ENCODE results near the gene DICER1.

DICER1 gene

DNA sequence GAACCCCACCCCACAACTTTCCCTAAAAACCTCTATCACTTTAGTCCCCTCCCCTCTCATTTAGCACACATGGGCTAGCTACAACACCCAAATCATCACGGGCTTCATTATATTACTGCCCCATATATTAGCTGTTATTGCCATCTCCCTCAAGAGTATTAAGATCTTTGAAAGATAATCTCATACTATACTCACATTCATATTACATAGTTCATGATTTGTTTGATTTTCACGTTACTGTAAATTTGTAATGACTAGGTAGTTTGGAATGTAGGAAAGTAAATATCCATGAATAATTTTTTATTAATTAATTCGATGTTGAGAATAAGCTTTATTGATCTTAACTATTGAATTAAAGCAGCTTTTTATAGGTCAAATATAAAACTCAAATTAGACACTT is 7.9 kb downstream of the DICER1 start:
- no peak for DNase-seq (ENCODE audit: low read depth)
- TF ChIP-seq, protein P1, sequence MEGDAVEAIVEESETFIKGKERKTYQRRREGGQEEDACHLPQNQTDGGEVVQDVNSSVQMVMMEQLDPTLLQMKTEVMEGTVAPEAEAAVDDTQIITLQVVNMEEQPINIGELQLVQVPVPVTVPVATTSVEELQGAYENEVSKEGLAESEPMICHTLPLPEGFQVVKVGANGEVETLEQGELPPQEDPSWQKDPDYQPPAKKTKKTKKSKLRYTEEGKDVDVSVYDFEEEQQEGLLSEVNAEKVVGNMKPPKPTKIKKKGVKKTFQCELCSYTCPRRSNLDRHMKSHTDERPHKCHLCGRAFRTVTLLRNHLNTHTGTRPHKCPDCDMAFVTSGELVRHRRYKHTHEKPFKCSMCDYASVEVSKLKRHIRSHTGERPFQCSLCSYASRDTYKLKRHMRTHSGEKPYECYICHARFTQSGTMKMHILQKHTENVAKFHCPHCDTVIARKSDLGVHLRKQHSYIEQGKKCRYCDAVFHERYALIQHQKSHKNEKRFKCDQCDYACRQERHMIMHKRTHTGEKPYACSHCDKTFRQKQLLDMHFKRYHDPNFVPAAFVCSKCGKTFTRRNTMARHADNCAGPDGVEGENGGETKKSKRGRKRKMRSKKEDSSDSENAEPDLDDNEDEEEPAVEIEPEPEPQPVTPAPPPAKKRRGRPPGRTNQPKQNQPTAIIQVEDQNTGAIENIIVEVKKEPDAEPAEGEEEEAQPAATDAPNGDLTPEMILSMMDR (IDR thresholded peaks at IDR 0.05; ENCODE audit: insufficient read depth, low read depth, low read length, missing control alignments), result no peak
- no peak overlapping the region for H3K4me3 ChIP-seq (ENCODE audit: low read depth, low read length)

DNA sequence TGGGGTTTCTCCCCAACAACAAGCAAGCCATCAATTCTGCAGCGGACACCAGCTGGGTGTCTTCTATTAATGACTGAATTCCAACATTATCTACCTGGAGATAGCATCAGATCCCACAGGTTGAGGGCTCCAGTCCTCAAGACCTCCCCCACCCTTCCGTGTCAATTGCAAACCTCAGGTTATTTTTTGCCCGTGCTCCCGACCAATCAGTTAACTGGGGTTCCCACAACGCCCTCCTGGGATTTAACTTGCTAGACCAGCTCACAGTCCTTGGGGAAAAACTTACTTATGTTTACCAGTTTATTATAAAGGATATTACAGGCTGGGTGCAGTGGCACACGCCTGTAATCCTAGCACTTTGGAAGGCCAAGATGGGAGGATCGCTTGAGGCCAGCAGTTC is 9.7 kb downstream of the DICER1 start:
- TF ChIP-seq, protein P1 (IDR thresholded peaks at IDR 0.05; ENCODE audit: insufficient read depth, low read depth, low read length, missing control alignments), result no peak
- no peak overlapping the region for H3K4me3 ChIP-seq (ENCODE audit: low read depth, low read length)
- DNase-seq (ENCODE audit: low read depth), result no peak

DNA sequence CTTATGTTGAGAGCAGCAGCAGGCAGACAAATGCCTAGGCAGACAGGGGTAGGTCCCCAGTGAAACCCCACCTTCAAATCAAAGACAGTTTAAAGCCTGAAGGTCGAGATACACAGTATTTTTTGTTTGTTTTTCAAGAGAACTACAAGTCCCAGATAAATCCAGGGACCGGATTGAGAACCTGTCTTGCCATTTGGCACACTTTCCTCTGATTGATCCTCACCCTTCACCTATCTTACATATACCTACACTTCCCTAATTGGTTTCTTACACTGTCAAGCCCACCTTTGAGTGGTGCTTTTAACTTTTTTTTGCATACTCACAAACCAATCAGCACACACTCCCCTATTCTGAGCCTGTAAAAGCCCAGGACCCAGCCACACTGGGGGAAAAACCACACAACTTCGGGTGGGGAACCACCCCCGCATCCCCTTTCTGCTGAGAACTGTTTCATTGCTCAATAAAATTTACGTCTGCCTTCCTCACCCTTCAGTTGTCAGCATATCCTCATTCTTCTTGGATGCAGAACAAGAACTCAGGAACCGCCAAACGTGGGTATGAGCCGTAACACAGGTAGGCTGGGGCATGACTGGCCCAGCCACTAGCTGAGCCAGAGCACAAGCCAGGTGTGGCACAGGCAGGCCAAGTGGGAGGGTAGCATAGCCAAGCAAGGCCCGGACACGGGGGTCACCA is 11.1 kb downstream of the DICER1 start:
- no peak overlapping the region for H3K4me3 ChIP-seq (ENCODE audit: low read depth, low read length)
- no peak for DNase-seq (ENCODE audit: low read depth)
- TF ChIP-seq, protein P1 (IDR thresholded peaks at IDR 0.05; ENCODE audit: insufficient read depth, low read depth, low read length, missing control alignments), result no peak

DNA sequence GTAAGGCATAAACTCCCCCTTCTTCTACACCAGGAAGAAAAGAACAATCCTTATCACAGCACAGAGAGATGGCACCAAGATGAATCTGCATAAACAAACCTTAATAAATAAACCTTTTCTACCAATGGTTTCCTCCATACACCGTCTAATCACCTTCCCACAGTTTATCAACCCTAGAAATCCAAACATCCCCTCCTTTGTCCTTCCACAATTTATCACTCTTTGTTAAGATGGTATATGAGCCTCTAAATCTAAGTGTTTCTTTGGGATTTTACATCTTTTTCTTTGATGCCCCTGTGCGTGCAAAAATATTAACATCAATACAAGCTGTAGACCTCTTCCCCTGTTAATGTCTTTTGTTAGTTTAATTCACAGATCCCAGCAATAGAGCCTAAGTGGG is 12.5 kb downstream of the DICER1 start:
- TF ChIP-seq, protein P1 (IDR thresholded peaks at IDR 0.05; ENCODE audit: insufficient read depth, low read depth, low read length, missing control alignments), result no peak
- no peak for DNase-seq (ENCODE audit: low read depth)
- no peak overlapping the region for H3K4me3 ChIP-seq (ENCODE audit: low read depth, low read length)

DNA sequence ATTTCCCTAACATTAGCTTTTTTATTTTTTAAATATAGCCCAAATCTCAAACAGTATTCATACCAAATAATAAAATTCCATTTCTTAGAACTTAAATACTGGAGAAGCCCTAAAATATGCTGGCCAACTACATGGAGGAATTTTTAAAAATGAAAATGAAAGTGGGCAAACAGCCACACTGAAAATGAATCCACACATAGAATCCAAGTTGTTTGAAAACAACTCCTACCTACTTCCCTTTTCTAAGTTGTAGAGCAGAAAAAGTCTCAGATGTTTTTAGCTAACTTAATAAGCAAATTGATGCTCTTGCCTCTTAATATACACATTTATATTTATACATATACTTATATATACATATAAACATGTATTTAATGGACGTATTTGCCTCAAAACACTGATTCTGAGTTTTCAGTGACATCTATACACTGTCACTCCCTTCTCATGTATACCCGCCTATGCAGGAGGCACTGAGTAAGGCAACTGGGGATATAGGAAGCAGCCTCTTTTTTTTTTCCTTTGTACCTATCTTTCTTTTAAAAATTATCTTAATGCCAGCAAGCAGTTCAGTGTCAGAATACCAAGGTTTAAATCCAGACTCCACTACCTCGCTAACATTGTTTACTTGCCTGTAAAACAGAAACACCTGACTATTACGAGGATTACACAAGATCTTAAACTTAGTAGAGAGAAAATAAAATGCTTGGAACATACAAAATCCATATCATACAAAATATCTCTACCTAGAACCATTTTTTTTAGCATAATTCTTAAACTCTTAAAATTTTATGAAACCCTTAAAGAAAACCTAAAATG is 13.3 kb downstream of the DICER1 start:
- peak overlapping the region; percentile 26 for H3K4me3 ChIP-seq (ENCODE audit: low read depth, low read length)
- TF ChIP-seq, protein P1 (IDR thresholded peaks at IDR 0.05; ENCODE audit: insufficient read depth, low read depth, low read length, missing control alignments), result no peak
- DNase-seq (ENCODE audit: low read depth), result peak; percentile 17

DNA sequence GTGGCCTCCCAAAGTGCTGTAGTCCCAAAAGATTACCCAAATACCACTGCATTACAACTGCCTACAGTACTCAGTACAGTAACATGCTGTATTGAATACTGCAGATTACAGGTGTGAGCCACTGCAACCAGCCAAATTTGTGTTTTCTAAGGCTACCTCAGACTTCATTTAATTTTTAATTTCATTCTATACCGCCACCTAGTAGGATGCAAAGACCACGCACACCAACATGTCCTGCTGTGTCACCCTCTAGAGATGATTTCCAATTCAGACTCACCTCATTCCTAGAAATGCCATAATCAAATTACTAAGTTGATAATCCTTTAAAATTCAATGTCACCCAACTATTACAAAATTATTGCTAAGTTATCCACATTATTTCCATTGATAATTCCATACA is 15.1 kb downstream of the DICER1 start:
- TF ChIP-seq, protein P1 (IDR thresholded peaks at IDR 0.05; ENCODE audit: insufficient read depth, low read depth, low read length, missing control alignments), result no peak
- no peak overlapping the region for H3K4me3 ChIP-seq (ENCODE audit: low read depth, low read length)
- no peak for DNase-seq (ENCODE audit: low read depth)
